ENCODE measurements around the gene PDE6B.

The PDE6B gene

GRCh38 chr4:671769-672168 is 46.4 kb downstream of the PDE6B start:
- H3K36me3 ChIP-seq (ENCODE audit: control insufficient read depth, insufficient read depth, low read length): peaks cover 17% of the 10 kb centered on the region
- H3K27me3 ChIP-seq (ENCODE audit: control insufficient read depth, insufficient read depth, low read length): no peaks in the 10 kb centered on the region
- no peak overlapping the region for H3K4me3 ChIP-seq (ENCODE audit: low read length)
- H3K4me1 ChIP-seq (ENCODE audit: control insufficient read depth, insufficient read depth, low read length): peaks cover 10% of the 10 kb centered on the region
- no peak overlapping the region for H3K27ac ChIP-seq (ENCODE audit: low read depth, low read length)
- no peak overlapping the region for H3K9ac ChIP-seq (ENCODE audit: low read length)

GRCh38 chr4:673349-674091 is 48.1 kb downstream of the PDE6B start:
- H3K9ac ChIP-seq (ENCODE audit: low read length): no peak overlapping the region
- peak overlapping the region; percentile 63 for H3K27ac ChIP-seq (ENCODE audit: low read depth, low read length)
- H3K4me3 ChIP-seq (ENCODE audit: low read length): peak overlapping the region; percentile 85

DNA sequence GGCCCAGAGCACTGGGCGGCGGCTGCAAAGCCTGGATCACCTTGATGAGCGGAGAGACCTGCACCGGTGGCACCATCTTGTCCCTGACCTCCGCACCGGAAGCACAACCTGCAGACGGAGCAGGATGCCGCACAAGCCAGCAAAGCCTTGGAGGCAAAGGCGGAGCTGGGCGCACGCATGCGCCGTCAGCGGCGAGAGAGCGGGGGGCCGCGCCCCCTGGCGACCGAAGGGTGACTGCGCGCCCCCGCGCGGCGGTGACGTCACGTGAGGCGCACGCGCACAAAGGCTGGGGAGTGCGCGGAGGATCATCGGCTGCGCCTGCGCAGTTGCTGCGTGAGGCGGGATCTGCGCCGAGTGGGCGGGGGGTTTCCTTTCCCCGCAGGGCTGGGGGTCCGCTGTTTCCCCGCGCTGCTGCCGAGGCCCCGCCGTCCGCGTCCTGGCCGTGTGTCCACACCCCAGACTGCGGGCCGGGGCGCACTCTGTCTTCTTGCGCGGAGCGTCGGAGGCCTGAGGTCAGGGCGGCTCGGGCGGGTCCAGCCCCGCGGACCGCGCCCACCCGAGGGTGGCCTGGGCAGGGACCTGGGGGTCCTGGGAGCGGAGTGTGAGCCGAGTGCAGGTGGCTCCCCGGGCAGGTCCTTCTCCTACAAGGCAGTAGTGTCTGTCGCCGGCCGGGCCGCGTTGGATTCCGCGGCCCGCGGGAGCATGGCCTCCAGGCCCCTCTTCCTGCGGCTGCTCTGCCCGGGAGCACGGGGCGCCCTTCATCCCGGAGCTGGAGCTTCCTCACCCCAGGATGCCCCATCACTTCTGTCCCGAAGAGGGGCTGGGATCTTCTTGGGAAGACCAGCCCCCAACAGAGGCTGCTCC is 49.0 kb downstream of the PDE6B start, which contains the start of the genes ATP5ME and MYL5:
ATP5ME (minus strand) TSS at position 105 of the 864 bp plus-strand sequence; CDS start at position 76, 29 bp downstream.
MYL5 (plus strand) TSS at position 371 of the 864 bp plus-strand sequence. CDS start 3,485 bp downstream, outside the sequence.
- Histone ChIP-seq H3K4me1 (ENCODE audit: control insufficient read depth, insufficient read depth, low read length) (peaks cover 10% of the 10 kb centered on the region), H3K36me3 (ENCODE audit: control insufficient read depth, insufficient read depth, low read length) (peaks cover 17% of the 10 kb centered on the region), H3K9ac (ENCODE audit: low read length) (peak within 1 kb of the TSS; percentile 88), H3K27me3 (ENCODE audit: control insufficient read depth, insufficient read depth, low read length) (no peaks in the 10 kb centered on the region), H3K27ac (ENCODE audit: low read depth, low read length) (peak within 1 kb of the TSS; percentile 96), H3K4me3 (ENCODE audit: low read length) (peak within 1 kb of the TSS; percentile 90)

More at GRCh38 chr4:673349-674091, 48.1 kb downstream of the PDE6B start:
- peaks cover 10% of the 10 kb centered on the region for H3K4me1 ChIP-seq (ENCODE audit: control insufficient read depth, insufficient read depth, low read length)
- H3K36me3 ChIP-seq (ENCODE audit: control insufficient read depth, insufficient read depth, low read length): peaks cover 17% of the 10 kb centered on the region
- H3K27me3 ChIP-seq (ENCODE audit: control insufficient read depth, insufficient read depth, low read length): no peaks in the 10 kb centered on the region

GRCh38 chr4:675036-675882 is 49.9 kb downstream of the PDE6B start:
- H3K9ac ChIP-seq (ENCODE audit: low read length): peak overlapping the region; percentile 88
- no peaks in the 10 kb centered on the region for H3K27me3 ChIP-seq (ENCODE audit: control insufficient read depth, insufficient read depth, low read length)
- peaks cover 17% of the 10 kb centered on the region for H3K36me3 ChIP-seq (ENCODE audit: control insufficient read depth, insufficient read depth, low read length)
- peak overlapping the region; percentile 90 for H3K4me3 ChIP-seq (ENCODE audit: low read length)
- peaks cover 10% of the 10 kb centered on the region for H3K4me1 ChIP-seq (ENCODE audit: control insufficient read depth, insufficient read depth, low read length)
- peak overlapping the region; percentile 96 for H3K27ac ChIP-seq (ENCODE audit: low read depth, low read length)

DNA sequence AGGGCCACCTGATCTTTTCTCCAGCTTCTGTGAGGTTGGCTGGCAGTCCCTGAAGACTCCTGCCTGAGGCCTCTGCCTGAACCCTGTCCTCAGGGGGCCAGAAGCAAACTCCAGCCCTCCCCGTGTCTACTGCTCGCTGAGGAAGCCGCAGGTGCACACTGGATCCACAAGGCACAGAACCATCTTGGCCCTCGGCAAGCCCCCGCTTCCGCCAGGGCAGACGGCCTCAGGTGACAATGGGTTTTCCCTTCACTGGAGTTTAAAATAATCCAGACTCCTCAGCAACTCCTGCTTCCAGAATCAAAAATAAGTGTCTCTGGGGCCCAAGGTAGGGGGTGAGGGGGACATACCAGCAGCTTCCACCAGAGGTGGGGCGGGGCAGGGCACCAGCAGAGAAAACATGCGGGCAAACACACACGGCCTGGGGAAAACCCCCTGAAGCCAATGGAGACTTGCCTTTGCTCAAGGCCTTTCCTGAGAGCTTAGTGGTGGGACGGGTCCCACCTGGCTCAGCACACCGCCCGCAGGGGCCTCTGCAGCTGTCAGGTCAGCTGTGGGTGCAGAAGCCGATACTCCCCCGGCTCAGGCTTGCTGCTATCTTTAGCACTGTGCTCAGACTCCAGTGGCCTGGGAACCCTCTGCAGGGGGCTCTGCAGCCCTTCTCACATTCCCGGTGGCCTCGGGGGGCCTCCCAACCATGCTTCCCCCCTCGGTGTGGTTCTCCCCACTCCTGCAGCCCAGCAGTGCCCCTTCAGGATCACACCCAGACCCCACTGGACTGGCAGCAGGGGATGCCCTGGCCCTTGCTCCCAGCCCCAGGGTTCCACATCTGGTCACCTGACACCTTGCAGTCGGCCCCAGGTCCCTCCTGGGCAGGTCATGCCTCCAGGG is 50.9 kb downstream of the PDE6B start:
- Histone ChIP-seq H3K27ac (ENCODE audit: low read depth, low read length) (no peak overlapping the region), H3K36me3 (ENCODE audit: control insufficient read depth, insufficient read depth, low read length) (peaks cover 9% of the 10 kb centered on the region), H3K4me3 (ENCODE audit: low read length) (no peak overlapping the region), H3K4me1 (ENCODE audit: control insufficient read depth, insufficient read depth, low read length) (peaks cover 10% of the 10 kb centered on the region), H3K27me3 (ENCODE audit: control insufficient read depth, insufficient read depth, low read length) (no peaks in the 10 kb centered on the region), H3K9ac (ENCODE audit: low read length) (no peak overlapping the region)

- H3K4me1 ChIP-seq (ENCODE audit: control insufficient read depth, insufficient read depth, low read length): peaks cover 10% of the 10 kb centered on the region
- no peak overlapping the region for H3K27ac ChIP-seq (ENCODE audit: low read depth, low read length)
- peaks cover 5% of the 10 kb centered on the region for H3K36me3 ChIP-seq (ENCODE audit: control insufficient read depth, insufficient read depth, low read length)
- no peaks in the 10 kb centered on the region for H3K27me3 ChIP-seq (ENCODE audit: control insufficient read depth, insufficient read depth, low read length)
- no peak overlapping the region for H3K9ac ChIP-seq (ENCODE audit: low read length)
- H3K4me3 ChIP-seq (ENCODE audit: low read length): no peak overlapping the region
Measured at GRCh38 chr4:676871-677235, 51.5 kb downstream of the PDE6B start.

DNA sequence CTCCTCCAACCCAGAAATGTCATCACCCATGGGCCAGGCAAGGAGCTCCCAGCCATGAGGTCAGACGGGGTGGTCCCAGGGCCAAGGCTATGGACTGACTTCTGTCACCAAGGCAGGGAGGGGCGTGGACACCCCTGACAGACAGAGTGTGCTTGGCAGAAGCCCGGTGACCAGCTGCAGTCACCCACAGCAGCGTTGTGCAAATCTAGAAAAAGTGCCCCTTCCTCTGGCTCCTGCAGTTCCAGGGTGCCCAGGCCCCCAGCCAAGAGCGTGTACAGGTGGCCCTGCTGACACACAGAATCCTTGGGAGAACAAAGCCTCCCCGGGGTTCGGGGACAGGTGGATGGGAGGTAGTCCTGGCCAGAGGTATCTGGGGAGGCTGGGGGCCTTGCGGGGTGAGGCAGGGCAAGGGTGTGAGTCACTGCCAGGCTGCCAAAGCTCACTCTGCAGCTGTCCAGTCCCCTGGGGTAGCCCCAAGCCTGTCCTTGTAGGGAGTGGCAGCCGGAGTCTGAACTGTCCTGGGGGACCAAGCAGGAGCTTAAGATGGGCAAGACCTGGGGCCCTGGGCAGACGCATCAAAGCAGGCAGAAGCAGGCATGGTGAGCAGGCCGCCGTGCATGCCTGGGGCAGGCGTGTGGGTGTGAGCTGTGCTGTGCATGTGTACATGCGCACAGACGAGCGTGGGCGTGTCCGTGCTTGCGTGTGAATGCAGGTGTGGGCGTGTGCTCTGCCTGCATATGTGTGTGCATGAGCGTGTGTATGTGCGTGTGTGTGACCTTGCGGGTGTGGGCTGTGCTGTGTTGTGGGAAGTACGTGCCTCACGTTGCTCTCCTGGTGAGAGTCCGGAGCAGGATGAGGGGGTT is 52.3 kb downstream of the PDE6B start:
- no peaks in the 10 kb centered on the region for H3K36me3 ChIP-seq (ENCODE audit: control insufficient read depth, insufficient read depth, low read length)
- no peak overlapping the region for H3K4me3 ChIP-seq (ENCODE audit: low read length)
- H3K4me1 ChIP-seq (ENCODE audit: control insufficient read depth, insufficient read depth, low read length): peaks cover 10% of the 10 kb centered on the region
- peaks cover 2% of the 10 kb centered on the region for H3K27me3 ChIP-seq (ENCODE audit: control insufficient read depth, insufficient read depth, low read length)
- H3K9ac ChIP-seq (ENCODE audit: low read length): no peak overlapping the region
- H3K27ac ChIP-seq (ENCODE audit: low read depth, low read length): no peak overlapping the region

- H3K27ac ChIP-seq (ENCODE audit: low read depth, low read length): no peak overlapping the region
- no peaks in the 10 kb centered on the region for H3K36me3 ChIP-seq (ENCODE audit: control insufficient read depth, insufficient read depth, low read length)
- peaks cover 2% of the 10 kb centered on the region for H3K27me3 ChIP-seq (ENCODE audit: control insufficient read depth, insufficient read depth, low read length)
- peaks cover 6% of the 10 kb centered on the region for H3K4me1 ChIP-seq (ENCODE audit: control insufficient read depth, insufficient read depth, low read length)
- no peak overlapping the region for H3K9ac ChIP-seq (ENCODE audit: low read length)
- H3K4me3 ChIP-seq (ENCODE audit: low read length): no peak overlapping the region
Measured at GRCh38 chr4:678331-679103, 53.1 kb downstream of the PDE6B start.

GRCh38 chr4:679104-679481 is 53.7 kb downstream of the PDE6B start:
- H3K27me3 ChIP-seq (ENCODE audit: control insufficient read depth, insufficient read depth, low read length): peaks cover 2% of the 10 kb centered on the region
- H3K9ac ChIP-seq (ENCODE audit: low read length): no peak overlapping the region
- H3K36me3 ChIP-seq (ENCODE audit: control insufficient read depth, insufficient read depth, low read length): no peaks in the 10 kb centered on the region
- H3K4me3 ChIP-seq (ENCODE audit: low read length): no peak overlapping the region
- no peak overlapping the region for H3K27ac ChIP-seq (ENCODE audit: low read depth, low read length)
- H3K4me1 ChIP-seq (ENCODE audit: control insufficient read depth, insufficient read depth, low read length): peaks cover 5% of the 10 kb centered on the region

DNA sequence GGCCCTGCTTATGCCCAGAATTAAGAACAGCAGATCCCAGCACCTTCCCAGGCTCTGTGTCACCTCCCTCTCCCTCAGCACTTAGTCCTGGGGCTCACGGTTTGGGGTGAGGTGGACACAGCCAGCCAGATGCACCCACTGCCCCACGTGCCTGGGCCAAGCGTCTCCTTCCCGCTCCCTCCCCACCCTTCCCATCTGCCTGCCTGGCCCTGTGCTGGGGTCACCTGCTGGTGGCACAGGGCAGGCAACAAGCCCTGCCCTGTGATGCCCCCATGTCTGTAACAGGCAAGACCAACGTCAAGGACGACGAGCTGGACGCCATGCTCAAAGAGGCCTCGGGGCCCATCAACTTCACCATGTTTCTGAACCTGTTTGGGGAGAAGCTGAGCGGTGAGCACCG is 54.3 kb downstream of the PDE6B start:
- no peak overlapping the region for H3K9ac ChIP-seq (ENCODE audit: low read length)
- peaks cover 5% of the 10 kb centered on the region for H3K4me1 ChIP-seq (ENCODE audit: control insufficient read depth, insufficient read depth, low read length)
- peaks cover 2% of the 10 kb centered on the region for H3K27me3 ChIP-seq (ENCODE audit: control insufficient read depth, insufficient read depth, low read length)
- no peaks in the 10 kb centered on the region for H3K36me3 ChIP-seq (ENCODE audit: control insufficient read depth, insufficient read depth, low read length)
- no peak overlapping the region for H3K27ac ChIP-seq (ENCODE audit: low read depth, low read length)
- H3K4me3 ChIP-seq (ENCODE audit: low read length): no peak overlapping the region

Data from rectal smooth muscle tissue (tissue), 1 donor.